OCI-LY3 (cell line): ENCODE measurements around the gene RAC3.

Experiments
- EZH2phosphoT487 ChIP-seq: fragments of 200-600 bp; shearing (Covaris generic); IDR thresholded peaks from 2 replicates; pipeline ENCODE4 v1.6.1; 2018; ENCODE audit warnings: antibody characterized with exemption, mixed run types, low read depth
- TF ChIP-seq, protein P1 (sequence below): fragments of 200-600, 300-600 bp; sonication (generic); IDR thresholded peaks from 2 replicates; pipeline ENCODE4 v1.5.1; 2014; ENCODE audit warnings: antibody characterized with exemption, low read length, low read depth

- TF ChIP-seq, protein P1, sequence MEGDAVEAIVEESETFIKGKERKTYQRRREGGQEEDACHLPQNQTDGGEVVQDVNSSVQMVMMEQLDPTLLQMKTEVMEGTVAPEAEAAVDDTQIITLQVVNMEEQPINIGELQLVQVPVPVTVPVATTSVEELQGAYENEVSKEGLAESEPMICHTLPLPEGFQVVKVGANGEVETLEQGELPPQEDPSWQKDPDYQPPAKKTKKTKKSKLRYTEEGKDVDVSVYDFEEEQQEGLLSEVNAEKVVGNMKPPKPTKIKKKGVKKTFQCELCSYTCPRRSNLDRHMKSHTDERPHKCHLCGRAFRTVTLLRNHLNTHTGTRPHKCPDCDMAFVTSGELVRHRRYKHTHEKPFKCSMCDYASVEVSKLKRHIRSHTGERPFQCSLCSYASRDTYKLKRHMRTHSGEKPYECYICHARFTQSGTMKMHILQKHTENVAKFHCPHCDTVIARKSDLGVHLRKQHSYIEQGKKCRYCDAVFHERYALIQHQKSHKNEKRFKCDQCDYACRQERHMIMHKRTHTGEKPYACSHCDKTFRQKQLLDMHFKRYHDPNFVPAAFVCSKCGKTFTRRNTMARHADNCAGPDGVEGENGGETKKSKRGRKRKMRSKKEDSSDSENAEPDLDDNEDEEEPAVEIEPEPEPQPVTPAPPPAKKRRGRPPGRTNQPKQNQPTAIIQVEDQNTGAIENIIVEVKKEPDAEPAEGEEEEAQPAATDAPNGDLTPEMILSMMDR = no peak
- TF ChIP-seq EZH2phosphoT487 = no peak
Measured at GRCh38 chr17:82060001-82060380, 28.5 kb downstream of the RAC3 start.
